ENCODE measurements around the gene THRB.

The THRB gene

DNA sequence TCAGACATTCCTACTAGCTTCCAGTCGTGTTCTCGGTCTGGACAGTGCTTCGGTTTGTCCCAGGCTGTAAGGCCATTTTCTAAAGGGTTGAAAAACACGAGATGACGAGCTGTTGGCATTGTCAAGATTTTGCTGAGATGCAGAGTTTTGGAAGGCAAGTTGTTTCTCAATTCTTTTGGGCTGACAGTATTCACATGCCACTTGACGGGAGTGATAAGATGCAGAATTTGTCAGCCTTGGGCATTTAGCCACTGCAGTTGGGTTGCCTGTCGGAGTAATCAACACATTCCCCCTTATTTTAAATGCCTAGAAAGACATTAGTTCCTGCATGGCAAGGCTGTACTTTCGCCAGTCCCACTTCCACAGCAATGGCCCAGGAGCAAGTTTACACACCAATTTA lies 304.4 kb downstream of the THRB start:
- no peak overlapping the region for H3K4me3 ChIP-seq
- H3K9me3 ChIP-seq (ENCODE audit: low read depth, low read length): no peaks in the 10 kb centered on the region
- H3K27ac ChIP-seq: no peak overlapping the region
- TF ChIP-seq EZH2 (IDR thresholded peaks at IDR 0.05) (no peak), FOXP2 (optimal IDR thresholded peaks at IDR 0.05; ENCODE audit: control extremely low read depth, extremely low read length, insufficient read depth) (no peak), POLR2AphosphoS5 (IDR thresholded peaks at IDR 0.05; ENCODE audit: borderline replicate concordance, low read depth, low read length) (no peak)
- H3K9ac ChIP-seq (ENCODE audit: insufficient read length): no peak overlapping the region
- DNase-seq (ENCODE audit: low read depth, low spot score): no peak
- no peaks in the 10 kb centered on the region for H3K36me3 ChIP-seq (ENCODE audit: insufficient read depth, low read length)

DNA sequence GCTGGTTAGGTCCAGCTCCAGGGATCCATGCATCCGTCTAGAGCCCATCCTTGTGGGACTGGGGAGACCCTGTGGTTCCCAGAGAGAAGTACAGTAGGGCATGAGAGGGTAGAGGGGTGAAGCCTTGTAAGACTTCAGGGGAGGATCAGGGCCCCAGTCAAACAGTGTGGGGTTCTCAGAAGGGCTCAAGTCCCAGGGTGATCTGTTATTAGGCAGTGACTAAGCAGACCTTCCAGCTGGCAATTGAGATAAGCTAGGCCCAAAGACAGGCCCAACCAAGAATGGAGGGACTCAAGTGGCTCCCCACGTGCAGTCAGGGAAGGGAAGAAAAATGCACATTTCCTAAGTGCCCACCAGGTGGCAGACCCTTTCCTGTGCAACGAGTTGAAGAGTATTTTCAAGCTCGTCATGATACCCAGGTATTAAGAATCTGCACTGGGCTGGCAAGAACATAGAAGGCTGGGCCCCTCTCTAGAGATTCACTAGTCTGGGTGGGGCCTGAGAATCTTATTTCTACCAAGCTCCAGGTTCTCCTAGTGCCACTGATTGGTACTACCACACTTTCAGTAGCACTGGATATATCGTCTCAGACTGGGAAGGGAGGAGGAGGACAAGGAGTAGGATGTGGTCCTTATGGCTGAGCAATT lies 308.8 kb downstream of the THRB start:
- no peak for TF ChIP-seq POLR2AphosphoS5 (IDR thresholded peaks at IDR 0.05; ENCODE audit: borderline replicate concordance, low read depth, low read length)
- no peak for TF ChIP-seq EZH2 (IDR thresholded peaks at IDR 0.05)
- no peak for TF ChIP-seq FOXP2 (optimal IDR thresholded peaks at IDR 0.05; ENCODE audit: control extremely low read depth, extremely low read length, insufficient read depth)
- no peak for DNase-seq (ENCODE audit: low read depth, low spot score)

DNA sequence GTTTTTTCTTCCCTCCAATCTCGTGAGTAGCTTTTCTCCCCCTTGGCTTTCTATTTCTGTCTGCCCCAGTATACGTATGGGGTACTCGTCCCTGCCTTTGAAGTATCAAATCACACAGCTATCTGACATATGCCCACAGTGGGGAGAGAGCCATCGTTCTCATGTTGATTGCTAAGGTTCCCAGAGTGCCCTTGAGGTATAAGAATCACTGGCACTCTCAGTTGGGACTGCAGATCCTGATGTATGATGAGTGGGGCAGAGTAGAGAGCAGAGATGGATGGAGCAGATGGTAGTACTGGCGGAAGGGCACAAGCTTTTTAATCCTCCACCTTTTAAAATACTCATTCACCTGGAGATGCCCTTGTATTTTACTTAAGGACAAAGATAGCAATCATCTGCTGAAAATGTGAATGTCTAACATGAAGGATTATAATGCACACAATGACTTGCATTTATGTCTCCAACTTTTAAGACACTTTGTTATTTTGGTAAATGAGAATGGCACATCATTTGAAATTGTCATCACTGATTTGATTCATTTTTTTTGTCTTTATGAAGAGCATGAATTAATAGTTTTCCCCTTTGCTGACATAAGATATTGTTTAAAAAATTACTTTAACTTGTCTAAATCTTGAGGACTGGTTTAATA lies 310.0 kb downstream of the THRB start:
- H3K27ac ChIP-seq: no peak overlapping the region
- H3K9ac ChIP-seq (ENCODE audit: insufficient read length): no peak overlapping the region
- no peaks in the 10 kb centered on the region for H3K36me3 ChIP-seq (ENCODE audit: insufficient read depth, low read length)
- no peak overlapping the region for H3K4me3 ChIP-seq
- no peak for DNase-seq (ENCODE audit: low read depth, low spot score)
- no peaks in the 10 kb centered on the region for H3K9me3 ChIP-seq (ENCODE audit: low read depth, low read length)
- TF ChIP-seq FOXP2 (optimal IDR thresholded peaks at IDR 0.05; ENCODE audit: control extremely low read depth, extremely low read length, insufficient read depth) (no peak), EZH2 (IDR thresholded peaks at IDR 0.05) (no peak), POLR2AphosphoS5 (IDR thresholded peaks at IDR 0.05; ENCODE audit: borderline replicate concordance, low read depth, low read length) (no peak)

More for the DNA sequence above, 308.8 kb downstream of the THRB start:
- Histone ChIP-seq H3K4me3 (no peak overlapping the region), H3K27ac (no peak overlapping the region), H3K9ac (ENCODE audit: insufficient read length) (no peak overlapping the region), H3K36me3 (ENCODE audit: insufficient read depth, low read length) (no peaks in the 10 kb centered on the region), H3K9me3 (ENCODE audit: low read depth, low read length) (no peaks in the 10 kb centered on the region)

DNA sequence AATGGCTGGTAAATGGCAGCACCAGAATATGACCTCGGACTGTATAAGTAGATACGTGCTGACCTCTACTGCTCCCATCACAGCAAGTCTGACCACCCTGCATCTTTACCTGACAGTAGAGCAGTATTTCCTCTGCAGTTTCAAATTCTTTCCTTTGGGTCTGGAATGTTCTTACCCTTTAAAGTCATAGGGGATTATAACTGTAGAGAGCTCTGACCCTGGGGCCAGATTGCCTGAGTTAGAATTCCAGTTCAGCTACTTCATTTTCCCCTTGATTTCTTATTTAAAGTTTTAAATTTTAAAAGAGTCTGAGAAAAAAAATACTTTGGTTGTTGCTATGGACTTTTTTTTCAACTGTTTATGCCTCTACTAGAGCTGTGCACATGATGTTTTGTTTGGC lies 311.9 kb downstream of the THRB start:
- Histone ChIP-seq H3K36me3 (ENCODE audit: insufficient read depth, low read length) (no peaks in the 10 kb centered on the region), H3K9ac (ENCODE audit: insufficient read length) (no peak overlapping the region), H3K27ac (no peak overlapping the region), H3K9me3 (ENCODE audit: low read depth, low read length) (no peaks in the 10 kb centered on the region), H3K4me3 (no peak overlapping the region)
- no peak for DNase-seq (ENCODE audit: low read depth, low spot score)
- TF ChIP-seq POLR2AphosphoS5 (IDR thresholded peaks at IDR 0.05; ENCODE audit: borderline replicate concordance, low read depth, low read length) (no peak), EZH2 (IDR thresholded peaks at IDR 0.05) (no peak), FOXP2 (optimal IDR thresholded peaks at IDR 0.05; ENCODE audit: control extremely low read depth, extremely low read length, insufficient read depth) (no peak)

DNA sequence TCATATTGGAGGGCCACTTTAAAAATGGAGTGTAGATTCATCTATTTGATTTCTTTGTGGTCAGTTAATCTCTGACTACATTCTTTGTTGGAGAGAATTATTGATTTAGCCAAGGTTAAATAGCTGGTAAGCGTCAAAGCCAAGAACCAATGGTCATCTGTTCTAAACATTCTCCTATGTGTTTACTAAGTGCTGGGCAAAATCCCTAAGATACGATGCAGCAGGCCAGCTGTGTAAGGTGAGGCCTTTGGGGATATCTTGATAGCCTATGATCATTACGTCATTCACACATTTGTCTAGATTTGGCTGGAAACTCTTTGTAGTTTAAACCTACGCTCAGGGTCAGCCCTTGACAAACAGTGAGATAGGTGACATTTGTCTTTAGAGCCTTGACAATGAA lies 313.4 kb downstream of the THRB start:
- Histone ChIP-seq H3K27ac (no peak overlapping the region), H3K9me3 (ENCODE audit: low read depth, low read length) (no peaks in the 10 kb centered on the region), H3K4me3 (no peak overlapping the region), H3K9ac (ENCODE audit: insufficient read length) (no peak overlapping the region), H3K36me3 (ENCODE audit: insufficient read depth, low read length) (no peaks in the 10 kb centered on the region)
- DNase-seq (ENCODE audit: low read depth, low spot score): no peak
- TF ChIP-seq EZH2 (IDR thresholded peaks at IDR 0.05) (no peak), POLR2AphosphoS5 (IDR thresholded peaks at IDR 0.05; ENCODE audit: borderline replicate concordance, low read depth, low read length) (no peak), FOXP2 (optimal IDR thresholded peaks at IDR 0.05; ENCODE audit: control extremely low read depth, extremely low read length, insufficient read depth) (no peak)

DNA sequence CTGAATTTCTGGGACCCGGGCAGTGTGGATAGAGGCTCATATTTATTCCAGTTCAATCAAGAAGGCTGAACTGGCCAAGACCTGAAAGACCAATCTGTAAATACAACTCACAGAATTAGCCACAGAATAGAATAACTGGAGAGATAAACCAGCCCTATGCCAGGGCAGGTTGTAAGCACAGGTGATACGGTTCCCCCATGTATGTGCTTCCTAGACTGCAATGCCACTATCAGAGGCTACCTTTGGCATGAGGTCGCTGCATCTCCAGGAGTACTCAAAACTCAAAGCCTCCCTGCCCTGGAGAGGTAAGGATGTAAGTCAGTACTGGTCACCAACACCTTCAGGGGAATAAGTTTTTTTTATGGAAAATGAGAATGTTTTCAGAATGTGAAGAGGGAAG lies 314.0 kb downstream of the THRB start:
- no peak for TF ChIP-seq FOXP2 (optimal IDR thresholded peaks at IDR 0.05; ENCODE audit: control extremely low read depth, extremely low read length, insufficient read depth)
- TF ChIP-seq EZH2 (IDR thresholded peaks at IDR 0.05): no peak
- TF ChIP-seq POLR2AphosphoS5 (IDR thresholded peaks at IDR 0.05; ENCODE audit: borderline replicate concordance, low read depth, low read length): no peak
- Histone ChIP-seq H3K9me3 (ENCODE audit: low read depth, low read length) (no peaks in the 10 kb centered on the region), H3K27ac (no peak overlapping the region), H3K9ac (ENCODE audit: insufficient read length) (no peak overlapping the region), H3K4me3 (no peak overlapping the region), H3K36me3 (ENCODE audit: insufficient read depth, low read length) (no peaks in the 10 kb centered on the region)
- DNase-seq (ENCODE audit: low read depth, low spot score): no peak

DNA sequence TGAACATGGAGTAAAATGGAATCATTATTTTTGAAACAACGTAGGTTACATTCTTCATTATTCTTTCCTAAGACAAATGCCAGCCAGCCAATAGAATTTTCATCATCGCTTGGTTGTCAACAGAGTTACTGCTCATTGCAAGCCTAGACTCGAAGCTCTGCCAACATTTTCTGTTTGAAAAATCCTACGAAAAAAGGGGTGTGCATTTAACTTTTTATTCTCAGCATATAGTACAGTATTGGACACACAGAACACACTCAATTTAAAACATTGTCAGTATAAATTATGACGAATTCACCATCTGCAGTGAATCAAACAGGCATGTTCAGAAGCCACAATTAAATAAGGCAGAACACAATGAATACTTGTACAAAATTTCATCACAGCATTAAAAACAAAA lies 317.4 kb downstream of the THRB start:
- no peak overlapping the region for H3K4me3 ChIP-seq
- TF ChIP-seq FOXP2 (optimal IDR thresholded peaks at IDR 0.05; ENCODE audit: control extremely low read depth, extremely low read length, insufficient read depth) (no peak), EZH2 (IDR thresholded peaks at IDR 0.05) (no peak), POLR2AphosphoS5 (IDR thresholded peaks at IDR 0.05; ENCODE audit: borderline replicate concordance, low read depth, low read length) (no peak)

DNA sequence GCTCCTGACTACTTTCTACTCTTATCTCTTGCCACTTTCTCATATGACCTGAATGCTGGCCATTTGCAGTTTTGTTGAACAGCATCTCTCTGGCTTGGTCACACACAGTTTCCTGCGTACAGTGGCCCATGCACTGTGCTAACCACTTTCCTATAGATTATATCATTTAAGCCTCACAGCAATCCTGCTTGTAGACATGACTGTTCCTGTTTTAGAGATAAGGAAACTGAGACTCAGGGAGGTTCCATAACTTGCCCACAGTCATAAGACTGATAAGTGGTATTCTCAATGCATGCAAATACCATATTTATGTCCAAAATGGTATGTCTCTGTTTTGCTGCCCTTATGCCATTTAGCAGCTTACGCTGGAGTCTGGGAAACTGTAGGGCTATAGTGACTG lies 320.0 kb downstream of the THRB start:
- no peak for TF ChIP-seq FOXP2 (optimal IDR thresholded peaks at IDR 0.05; ENCODE audit: control extremely low read depth, extremely low read length, insufficient read depth)
- TF ChIP-seq POLR2AphosphoS5 (IDR thresholded peaks at IDR 0.05; ENCODE audit: borderline replicate concordance, low read depth, low read length): no peak
- TF ChIP-seq EZH2 (IDR thresholded peaks at IDR 0.05): no peak
- H3K27ac ChIP-seq: no peak overlapping the region
- no peak for DNase-seq (ENCODE audit: low read depth, low spot score)
- no peaks in the 10 kb centered on the region for H3K9me3 ChIP-seq (ENCODE audit: low read depth, low read length)
- no peak overlapping the region for H3K4me3 ChIP-seq
- H3K9ac ChIP-seq (ENCODE audit: insufficient read length): no peak overlapping the region
- no peaks in the 10 kb centered on the region for H3K36me3 ChIP-seq (ENCODE audit: insufficient read depth, low read length)

More for the DNA sequence above, 317.4 kb downstream of the THRB start:
- DNase-seq (ENCODE audit: low read depth, low spot score): no peak
- H3K9me3 ChIP-seq (ENCODE audit: low read depth, low read length): no peaks in the 10 kb centered on the region
- H3K9ac ChIP-seq (ENCODE audit: insufficient read length): no peak overlapping the region
- H3K36me3 ChIP-seq (ENCODE audit: insufficient read depth, low read length): no peaks in the 10 kb centered on the region
- H3K27ac ChIP-seq: no peak overlapping the region
